HepG2 (cell line): ENCODE data around the gene PLVAP. TPM values are rescaled to one million over a fixed set of nuclear protein-coding genes. Genes with fewer than 3 reads are reported as not detected.

ENCODE experiments used
- ATAC-seq: fragments of 200-7000 bp; cut with Tn5 transposase; 3 replicates; pipeline ENCODE4 v1.9.1; 2020; ENCODE audit warnings: mild to moderate bottlenecking, moderate library complexity
- BruUV-seq: library from RNA; stranded (reverse); fragments of 400-500 nt; replicated peaks from 2 replicates; lab custom pipeline; 2021; lab: Mats Ljungman, UMichigan
- CTCF ChIA-PET: fragments of 300-600 bp; formaldehyde crosslinking; extraction: SDS; loops from one replicate; lab custom pipeline; 2021; ENCODE audit warnings: low total read pairs, inconsistent platforms, low intra/inter-chr PET ratio; lab: Yijun Ruan, JAX
- POLR2A ChIA-PET: fragments of 350-600 bp; sonication (Branson Sonifier 250); formaldehyde crosslinking; loops from one replicate; lab custom pipeline; 2020; ENCODE audit warnings: antibody characterized with exemption, inconsistent platforms; lab: Yijun Ruan, JAX
- DNase-seq: peaks from one replicate; pipeline ENCODE4 v3.0.0-alpha.2; 2015; ENCODE audit warnings: low spot score
- FAIRE-seq: peaks from 3 replicates; lab custom pipeline; 2011; peaks lifted over from hg19 to GRCh38; lab: Jason Lieb, UNC
- H2AFZ ChIP-seq: one replicate; pipeline ENCODE4 v1.6.1; 2011; ENCODE audit warnings: low read length, inconsistent platforms
- H3K27ac ChIP-seq: fragments of 300-600 bp; 3 replicates; pipeline ENCODE4 v1.8.0; 2011; ENCODE audit warnings: mixed run types, mild to moderate bottlenecking, mixed read lengths, low read length, inconsistent platforms; ENCODE audit not compliant: insufficient read depth; ENCODE audit errors: extremely low read length
- H3K27me3 ChIP-seq, 2 experiments: fragments of 200-600 bp in 1 of 2; 2 replicates in 1 of 2; 3 replicates in 1 of 2; pipeline versions ENCODE4 v1.6.0 to v1.8.0; 2011; ENCODE audit warnings: low read length in 2 of 2, mild to moderate bottlenecking in 2 of 2, moderate library complexity in 2 of 2, inconsistent platforms in 1 of 2; ENCODE audit not compliant: insufficient read depth in 2 of 2, control insufficient read depth in 1 of 2
- H3K36me3 ChIP-seq, 2 experiments: fragments of 200-600 bp in 1 of 2; replicated peaks in 1 of 2; 2 replicates in 1 of 2; 3 replicates in 1 of 2; pipeline versions ENCODE4 v1.5.1 to v1.8.0; 2011; ENCODE audit warnings: low read length in 2 of 2, inconsistent platforms in 1 of 2; ENCODE audit not compliant: insufficient read depth in 2 of 2, control insufficient read depth in 1 of 2
- H3K4me1 ChIP-seq: 2 replicates; pipeline ENCODE4 v1.5.1; 2012; ENCODE audit warnings: low read length, inconsistent platforms; ENCODE audit not compliant: insufficient read depth
- H3K4me2 ChIP-seq: 2 replicates; pipeline ENCODE4 v1.6.0; 2011; ENCODE audit warnings: low read depth, low read length, inconsistent platforms
- H3K4me3 ChIP-seq, 3 experiments: fragments of 200-600 bp in 1 of 3; sonication (generic), shearing (Covaris generic) in 1 of 3; replicated peaks in 1 of 3; 2 replicates each; pipeline ENCODE4 v1.5.1; 2011 to 2016; ENCODE audit warnings: low read length in 3 of 3, inconsistent platforms in 2 of 3, low read depth in 2 of 3, mild to moderate bottlenecking in 2 of 3, control low read depth in 1 of 3, mixed read lengths in 1 of 3; ENCODE audit not compliant: insufficient read depth in 1 of 3
- H3K79me2 ChIP-seq: one replicate; pipeline ENCODE4 v1.6.1; 2011; ENCODE audit warnings: low read length, inconsistent platforms; ENCODE audit not compliant: insufficient read depth
- H3K9ac ChIP-seq: 2 replicates; pipeline ENCODE4 v1.6.0; 2011; ENCODE audit warnings: mild to moderate bottlenecking, low read depth, low read length, inconsistent platforms; ENCODE audit not compliant: insufficient read depth
- H3K9me3 ChIP-seq: 2 replicates; pipeline ENCODE4 v1.5.1; 2012; ENCODE audit warnings: mild to moderate bottlenecking, low read length
- H4K20me1 ChIP-seq: 2 replicates; pipeline ENCODE4 v1.6.0; 2011; ENCODE audit warnings: inconsistent platforms, mild to moderate bottlenecking, low read length, moderate library complexity; ENCODE audit not compliant: insufficient read depth
- HES4 ChIP-seq: sonication (generic); formaldehyde crosslinking; IDR thresholded peaks from 2 replicates; pipeline ENCODE4 v1.9.0; 2021; ENCODE audit warnings: mild to moderate bottlenecking, missing genetic modification reagents, borderline replicate concordance
- JUNB ChIP-seq: sonication (generic); formaldehyde crosslinking; IDR thresholded peaks from 2 replicates; pipeline ENCODE4 v1.8.0; 2022; ENCODE audit warnings: missing genetic modification reagents, mild to moderate bottlenecking, borderline replicate concordance
- KDM5A ChIP-seq: fragments of 200-600 bp; sonication (generic); IDR thresholded peaks from 2 replicates; pipeline ENCODE4 v1.7.0; 2018; ENCODE audit warnings: antibody characterized with exemption, mild to moderate bottlenecking, low read length, borderline replicate concordance
- KLF9 ChIP-seq: IDR thresholded peaks from 2 replicates; pipeline ENCODE4 v1.6.1; 2016; ENCODE audit warnings: low read depth
- ZMYM2 ChIP-seq: sonication (generic); formaldehyde crosslinking; IDR thresholded peaks from 2 replicates; pipeline ENCODE4 v1.8.0; 2022; ENCODE audit warnings: mild to moderate bottlenecking, missing genetic modification reagents
- ZNF431 ChIP-seq: sonication (generic); formaldehyde crosslinking; IDR thresholded peaks from 2 replicates; pipeline ENCODE4 v1.9.0; 2022; ENCODE audit warnings: missing genetic modification reagents, low read depth, mild to moderate bottlenecking, borderline replicate concordance
- ZNF468 ChIP-seq: sonication (generic); formaldehyde crosslinking; IDR thresholded peaks from 2 replicates; pipeline ENCODE4 v1.8.0; 2022; ENCODE audit warnings: mild to moderate bottlenecking, moderate library complexity, missing genetic modification reagents
- ZNF546 ChIP-seq: sonication (generic); formaldehyde crosslinking; conservative IDR thresholded peaks from 2 replicates; pipeline ENCODE4 v1.8.1; 2023; ENCODE audit warnings: mild to moderate bottlenecking, missing genetic modification reagents
- ZNF766 ChIP-seq: sonication (generic); formaldehyde crosslinking; IDR thresholded peaks from 2 replicates; pipeline ENCODE4 v1.5.0; 2020; ENCODE audit warnings: missing genetic modification reagents, borderline replicate concordance
- ZNF790 ChIP-seq: sonication (generic); formaldehyde crosslinking; IDR thresholded peaks from 2 replicates; pipeline ENCODE4 v1.8.0; 2022; ENCODE audit warnings: missing genetic modification reagents, mild to moderate bottlenecking, borderline replicate concordance
- WGBS: methylation state at CpG from one replicate; pipeline ENCODE4 v1.1.6; 2017; ENCODE audit warnings: low lambda C conversion rate; 5-methylcytosine and 5-hydroxymethylcytosine counted together
- in situ Hi-C: cut with HindIII; loops from 2 replicates; pipeline ENCODE4 v1.10.0; 2017; ENCODE audit warnings: low pct_unique_long_range_greater_than_20kb; ENCODE audit not compliant: extremely low pct_ligation_motif_present
- intact Hi-C: fragments of 100-400 bp; cut with micrococcal nuclease; formaldehyde crosslinking; loops from one replicate; pipeline ENCODE4 v1.10.0; 2022; ENCODE audit not compliant: unreplicated experiment
- polyA plus RNA-seq, 8 experiments: library from polyadenylated mRNA; depleted of rRNA in 3 of 8; stranded (reverse) in 7 of 8; unstranded in 1 of 8; fragments of >200 nt; fragmentation: Illumina TruSeq in 4 of 8; extraction: Trizol in 4 of 8; gene quantifications; 2 replicates each; pipeline versions ENCODE4 v1.2.1 to v1.2.3, GENCODE V29; 2011 to 2016; ENCODE audit warnings: low read depth in 4 of 8, missing spikeins in 1 of 8, mixed read lengths in 1 of 8; ENCODE audit not compliant: insufficient read depth in 1 of 8
- total RNA-seq, 5 experiments: library from RNA; depleted of rRNA; stranded (reverse); fragments of >200 nt; fragmentation: Illumina TruSeq; extraction: Trizol; gene quantifications; 2 replicates each; pipeline ENCODE4 v1.2.3, GENCODE V29; 2016; ENCODE audit warnings: low read depth in 1 of 5
- TF ChIP-seq, protein P1 (sequence below): sonication (generic); formaldehyde crosslinking; IDR thresholded peaks from 2 replicates; pipeline ENCODE4 v1.4.0; 2020; ENCODE audit warnings: low read depth, missing genetic modification reagents
- TF ChIP-seq, protein P2 (sequence below): sonication (generic); formaldehyde crosslinking; IDR thresholded peaks from 2 replicates; pipeline ENCODE4 v1.4.0; 2020; ENCODE audit warnings: mild to moderate bottlenecking, low read depth, missing genetic modification reagents

The PLVAP gene
- total and polyA plus RNA-seq, 2 of the 13 experiments (the other 11 are each of a cell fraction or from before 2014, with no cell fraction given) = 0.26 TPM; not detected in 1

DNA sequence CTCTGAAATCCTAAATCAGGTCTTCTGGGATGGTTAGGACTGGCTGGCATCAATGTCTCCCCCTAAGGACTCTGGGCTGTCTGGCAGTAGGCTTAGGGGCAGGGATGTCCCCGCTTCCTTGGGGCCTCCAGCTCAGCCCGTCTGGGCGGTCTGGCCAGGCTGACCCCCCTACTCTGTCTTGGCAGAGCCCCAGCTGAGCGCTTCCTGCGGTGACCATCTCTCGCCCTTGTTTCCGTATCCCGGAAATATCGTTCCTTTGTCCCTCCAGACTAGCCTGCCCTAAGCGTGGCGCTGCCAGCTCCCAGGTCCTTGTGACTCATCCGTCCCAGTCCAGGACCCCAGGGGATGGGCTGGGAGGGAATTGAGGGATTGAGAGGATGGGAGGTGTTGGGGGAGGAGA is 28.4 kb downstream of the PLVAP start (continued):
- TF ChIP-seq, protein P1, sequence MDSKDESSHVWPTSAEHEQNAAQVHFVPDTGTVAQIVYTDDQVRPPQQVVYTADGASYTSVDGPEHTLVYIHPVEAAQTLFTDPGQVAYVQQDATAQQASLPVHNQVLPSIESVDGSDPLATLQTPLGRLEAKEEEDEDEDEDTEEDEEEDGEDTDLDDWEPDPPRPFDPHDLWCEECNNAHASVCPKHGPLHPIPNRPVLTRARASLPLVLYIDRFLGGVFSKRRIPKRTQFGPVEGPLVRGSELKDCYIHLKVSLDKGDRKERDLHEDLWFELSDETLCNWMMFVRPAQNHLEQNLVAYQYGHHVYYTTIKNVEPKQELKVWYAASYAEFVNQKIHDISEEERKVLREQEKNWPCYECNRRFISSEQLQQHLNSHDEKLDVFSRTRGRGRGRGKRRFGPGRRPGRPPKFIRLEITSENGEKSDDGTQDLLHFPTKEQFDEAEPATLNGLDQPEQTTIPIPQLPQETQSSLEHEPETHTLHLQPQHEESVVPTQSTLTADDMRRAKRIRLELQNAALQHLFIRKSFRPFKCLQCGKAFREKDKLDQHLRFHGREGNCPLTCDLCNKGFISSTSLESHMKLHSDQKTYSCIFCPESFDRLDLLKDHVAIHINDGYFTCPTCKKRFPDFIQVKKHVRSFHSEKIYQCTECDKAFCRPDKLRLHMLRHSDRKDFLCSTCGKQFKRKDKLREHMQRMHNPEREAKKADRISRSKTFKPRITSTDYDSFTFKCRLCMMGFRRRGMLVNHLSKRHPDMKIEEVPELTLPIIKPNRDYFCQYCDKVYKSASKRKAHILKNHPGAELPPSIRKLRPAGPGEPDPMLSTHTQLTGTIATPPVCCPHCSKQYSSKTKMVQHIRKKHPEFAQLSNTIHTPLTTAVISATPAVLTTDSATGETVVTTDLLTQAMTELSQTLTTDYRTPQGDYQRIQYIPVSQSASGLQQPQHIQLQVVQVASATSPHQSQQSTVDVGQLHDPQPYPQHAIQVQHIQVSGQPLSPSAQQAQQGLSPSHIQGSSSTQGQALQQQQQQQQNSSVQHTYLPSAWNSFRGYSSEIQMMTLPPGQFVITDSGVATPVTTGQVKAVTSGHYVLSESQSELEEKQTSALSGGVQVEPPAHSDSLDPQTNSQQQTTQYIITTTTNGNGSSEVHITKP (CRISPR knock-in tag) = peak; percentile 68; the same call in 1 of the 2 replicates
- TF ChIP-seq KDM5A (no peak), ZNF468 (CRISPR knock-in tag) (no peak), HES4 (CRISPR knock-in tag) (no peak)

DNA sequence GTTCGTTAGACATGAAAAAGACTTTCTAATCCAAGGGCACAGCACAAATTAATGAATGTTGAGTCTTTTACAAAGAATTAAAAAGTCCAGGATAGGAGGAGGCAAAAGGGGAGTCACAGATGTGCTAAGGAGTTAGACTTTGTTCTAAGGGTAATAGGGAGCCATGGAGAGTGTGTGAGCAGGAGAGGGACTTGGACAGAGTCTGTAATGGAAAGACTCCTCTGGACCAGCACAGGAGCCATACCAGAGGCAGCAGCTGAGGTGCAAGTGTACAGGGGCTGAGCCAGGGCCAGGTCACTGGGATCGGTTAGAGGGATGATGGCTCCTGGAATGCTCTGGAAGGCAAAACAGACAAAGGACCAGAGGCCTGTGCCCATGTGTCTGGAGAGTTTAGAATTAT is 29.3 kb downstream of the PLVAP start:
- FAIRE-seq (no peak), DNase-seq (no peak), ATAC-seq (no peak)
- ChIA-PET POLR2A (interaction anchor here (1.6 kb wide), 1 partner anchor 10 kb away, joined by 5 read pairs; the partner anchor contains the start of gene GTPBP3), CTCF (interaction anchor here (4.2 kb wide), 1 partner anchor 38 kb away, joined by 49 read pairs; no protein-coding TSS in a partner anchor)
- no peak overlapping the region for H3K27ac ChIP-seq
- no peak overlapping the region for H3K4me3 ChIP-seq
- H3K79me2 ChIP-seq = no peaks in the 10 kb centered on the region
- H3K9me3 ChIP-seq = no peaks in the 10 kb centered on the region
- BruUV-seq = no TSS peak
- no peaks in the 10 kb centered on the region for H4K20me1 ChIP-seq
- no peak overlapping the region for H2AFZ ChIP-seq
- no peaks in the 10 kb centered on the region for H3K36me3 ChIP-seq
- intact Hi-C loops = loop anchor here (10.0 kb wide), 1 partner anchor 117 kb away; the partner anchor contains the start of gene NXNL1
- no peak overlapping the region for H3K9ac ChIP-seq
- TF ChIP-seq ZMYM2 (CRISPR knock-in tag) = no peak
- no peak for TF ChIP-seq ZNF431 (CRISPR knock-in tag)
- TF ChIP-seq, protein P2, sequence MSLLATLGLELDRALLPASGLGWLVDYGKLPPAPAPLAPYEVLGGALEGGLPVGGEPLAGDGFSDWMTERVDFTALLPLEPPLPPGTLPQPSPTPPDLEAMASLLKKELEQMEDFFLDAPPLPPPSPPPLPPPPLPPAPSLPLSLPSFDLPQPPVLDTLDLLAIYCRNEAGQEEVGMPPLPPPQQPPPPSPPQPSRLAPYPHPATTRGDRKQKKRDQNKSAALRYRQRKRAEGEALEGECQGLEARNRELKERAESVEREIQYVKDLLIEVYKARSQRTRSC (CRISPR knock-in tag) = no peak
- TF ChIP-seq KLF9 (CRISPR knock-in tag) = no peak
- TF ChIP-seq ZNF766 (CRISPR knock-in tag) = no peak
- no peak for TF ChIP-seq ZNF790 (CRISPR knock-in tag)
- TF ChIP-seq ZNF546 (CRISPR knock-in tag) = no peak
- TF ChIP-seq JUNB = no peak
- in situ Hi-C loops = loop anchor here (5.0 kb wide), 1 partner anchor 39 kb away; no protein-coding TSS in a partner anchor
- H3K4me1 ChIP-seq = peaks cover 19% of the 10 kb centered on the region; the same call in 1 of the 2 replicates
- H3K27me3 ChIP-seq = peaks cover 1 to 22% of the 10 kb centered on the region in 2 experiments; a peak in 3 of 5 replicates
- 9% methylated on average over 2 of the region's 2 CpGs for WGBS
- no peak overlapping the region for H3K4me2 ChIP-seq
